Measurements from ENCODE around the gene TMEM126B.

- no peak for TF ChIP-seq POLR2AphosphoS5 (IDR thresholded peaks at IDR 0.05)
- no peak for TF ChIP-seq POLR2A (IDR thresholded peaks at IDR 0.05)
- no peak for TF ChIP-seq CTCF (IDR thresholded peaks at IDR 0.05)
These were observed 39.0 kb upstream of the TMEM126B start for GRCh38 chr11:85589373-85589772.

Measured in breast epithelium (tissue), 3 donors.